Mesenteric fat pad (tissue), 1 donor: ENCODE data around the gene C5. TPM values are rescaled to one million over a fixed set of nuclear protein-coding genes. Genes with fewer than 3 reads are reported as not detected.
"Not testable (repeated sequence)": the region's sequence is repeated elsewhere in the genome, so short reads cannot be mapped to it uniquely, and the experiment has no call there.

Source experiments
- DNase-seq: peaks from one replicate; pipeline ENCODE4 v3.0.0-alpha.2; 2020; ENCODE audit warnings: low spot score
- total RNA-seq: library from RNA; stranded (reverse); fragmentation: NEBNext Ultra II Directional; extraction: Animal tissue kit (Norgen Biotek cat#: 25700); gene quantifications from one replicate; pipeline ENCODE4 v1.2.1, GENCODE V29; 2021
- donor health status: DM: yes; HTN: yes; CAD: no.

C5 gene
- total RNA-seq, 1 donor from 2014 or later = 2.1 TPM

DNA sequence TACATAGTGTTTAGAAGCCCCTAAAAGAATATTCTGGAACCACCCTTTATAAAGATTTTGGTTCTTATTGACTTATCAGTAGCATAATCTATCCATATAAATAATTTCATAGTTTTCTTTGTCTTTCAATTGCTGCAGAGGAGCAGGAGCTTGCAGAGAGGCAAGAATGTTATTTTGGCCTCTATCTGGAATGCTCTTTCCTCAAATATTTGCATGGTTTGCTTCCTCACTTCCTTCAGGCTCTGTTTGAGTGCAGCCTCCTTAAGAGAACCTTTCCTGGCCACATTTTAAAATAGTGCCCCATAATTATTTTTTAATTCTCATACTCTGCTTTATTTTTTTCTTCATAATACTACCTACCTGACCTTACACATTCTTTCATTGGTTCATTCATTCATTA, 1.5 kb downstream of the C5 start:
- no peak for DNase-seq

DNA sequence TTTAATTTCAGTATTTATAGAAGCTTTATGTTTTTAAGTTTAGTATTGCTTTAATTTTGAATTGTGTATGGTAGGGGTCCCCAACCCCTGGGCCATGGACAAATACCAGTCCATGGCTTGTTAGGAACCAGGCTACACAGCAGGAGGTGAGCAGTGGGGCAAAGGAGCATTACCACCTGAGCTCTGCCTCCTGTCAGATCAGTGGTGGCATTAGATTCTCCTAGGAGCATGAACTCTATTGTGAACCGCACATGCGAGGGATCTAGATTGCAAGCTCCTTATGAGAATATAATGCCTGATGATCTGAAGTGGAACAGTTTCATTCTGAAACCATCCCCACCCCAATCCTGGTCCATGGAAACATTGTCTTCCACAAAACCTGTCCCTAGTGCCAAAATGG, 1.9 kb downstream of the C5 start:
- no peak for DNase-seq

DNA sequence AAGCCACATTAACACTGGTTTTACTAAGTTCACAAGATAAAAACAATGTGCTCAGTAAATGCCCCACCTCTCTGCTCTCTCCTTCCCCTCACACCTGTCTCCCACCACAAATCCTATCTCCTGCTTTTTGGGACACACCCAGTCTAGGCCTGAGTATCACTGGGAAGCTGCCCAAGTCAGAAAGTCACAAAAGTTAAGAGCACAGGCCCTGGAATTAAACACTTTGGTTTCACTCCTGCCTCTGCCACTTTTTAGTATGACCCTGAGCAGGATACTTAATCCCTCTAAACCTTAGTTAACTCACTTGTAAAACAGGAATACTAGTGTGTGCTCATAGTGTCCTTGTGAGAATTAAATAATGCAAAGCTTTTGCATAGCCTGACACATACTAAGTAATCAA, 11.3 kb downstream of the C5 start:
- DNase-seq = no peak

DNA sequence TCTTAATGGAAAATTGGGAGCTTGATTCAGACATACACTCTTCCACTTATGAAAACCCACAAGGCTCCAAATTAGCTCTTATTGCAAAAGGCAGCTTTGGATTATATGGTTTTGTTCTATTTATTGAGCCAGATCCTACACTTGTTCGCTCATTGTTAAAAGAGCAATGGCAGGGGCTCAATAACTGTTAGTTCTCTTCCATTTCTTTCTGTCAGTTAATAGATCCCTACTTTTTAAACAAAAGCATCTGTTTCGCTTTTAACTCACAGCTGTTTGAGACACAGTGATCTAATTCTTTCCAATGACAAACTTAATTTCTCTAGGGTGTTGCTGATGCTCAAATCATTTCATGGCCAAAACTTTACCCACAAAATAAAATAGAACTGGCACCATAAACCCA, 11.7 kb downstream of the C5 start:
- DNase-seq = no peak

DNA sequence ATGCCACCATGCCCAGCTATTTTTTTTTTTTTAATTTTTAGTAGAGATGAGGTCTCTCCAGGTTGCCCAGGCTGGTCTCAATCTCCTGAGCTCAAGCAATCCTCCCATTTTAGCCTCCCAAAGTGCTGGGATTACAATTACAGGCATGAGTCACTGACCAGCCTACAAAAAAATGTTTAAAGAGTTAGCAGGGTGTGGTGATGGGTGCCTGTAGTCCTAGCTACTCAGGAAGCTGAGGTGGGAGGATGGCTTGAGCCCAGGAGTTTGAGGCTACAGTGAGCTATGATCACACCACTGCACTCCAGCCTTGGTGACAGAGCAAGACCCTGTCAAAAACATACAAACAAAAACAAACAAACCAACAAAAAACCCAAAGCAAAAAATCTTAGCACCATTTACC, 14.4 kb downstream of the C5 start:
- not testable (repeated sequence) for DNase-seq

DNA sequence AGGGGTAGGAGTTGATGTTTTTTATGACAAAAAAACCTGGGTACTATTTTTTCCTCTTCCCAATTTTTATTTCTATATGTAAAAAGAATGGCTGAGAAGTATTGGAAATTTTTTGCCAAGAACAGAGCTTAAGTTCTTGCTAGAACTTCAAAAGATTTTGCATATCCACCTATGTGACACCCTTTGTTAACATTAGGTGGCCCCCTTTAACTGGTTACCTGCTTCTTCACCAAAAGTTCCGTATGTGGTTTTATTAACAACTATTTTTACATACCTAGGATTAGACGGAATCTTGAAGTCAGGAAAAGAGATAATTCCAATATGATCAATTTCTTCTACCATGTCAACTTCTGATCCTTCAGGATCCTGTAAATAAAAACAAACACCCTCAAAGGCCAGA, 15.5 kb downstream of the C5 start:
- no peak for DNase-seq

DNA sequence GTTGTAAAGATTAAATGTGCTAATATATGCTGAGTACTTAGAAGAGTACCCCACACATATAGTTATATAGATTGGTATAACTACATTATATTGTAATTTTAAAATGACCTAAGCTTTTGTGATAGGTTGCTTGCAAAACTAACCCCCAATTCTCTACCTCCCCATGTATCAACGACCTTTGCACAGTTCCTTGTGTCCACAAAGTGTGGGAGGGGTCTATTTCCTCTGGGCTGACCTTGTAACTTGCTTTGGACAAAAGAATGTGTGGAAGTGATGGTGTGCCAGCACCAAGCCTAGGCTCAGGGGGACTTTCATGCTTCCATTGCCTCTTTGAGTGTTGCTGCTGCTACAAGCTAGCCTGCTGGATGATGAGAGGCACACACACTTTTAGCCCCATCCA, 20.6 kb downstream of the C5 start:
- DNase-seq = no peak

DNA sequence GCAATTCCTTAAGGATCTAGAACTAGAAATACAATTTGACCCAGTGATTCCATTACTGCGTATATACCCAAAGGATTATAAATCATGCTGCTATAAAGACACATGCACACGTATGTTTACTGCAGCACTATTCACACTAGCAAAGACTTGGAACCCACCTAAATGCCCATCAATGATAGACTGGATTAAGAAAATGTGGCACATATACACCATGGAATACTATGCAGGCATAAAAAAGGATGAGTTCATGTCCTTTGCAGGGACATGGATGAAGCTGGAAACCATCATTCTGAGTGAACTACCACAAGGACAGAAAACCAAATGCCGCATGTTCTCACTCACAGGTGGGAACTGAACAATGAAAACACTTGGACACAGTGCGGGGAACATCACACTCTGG, 21.8 kb downstream of the C5 start:
- DNase-seq = not testable (repeated sequence)

DNA sequence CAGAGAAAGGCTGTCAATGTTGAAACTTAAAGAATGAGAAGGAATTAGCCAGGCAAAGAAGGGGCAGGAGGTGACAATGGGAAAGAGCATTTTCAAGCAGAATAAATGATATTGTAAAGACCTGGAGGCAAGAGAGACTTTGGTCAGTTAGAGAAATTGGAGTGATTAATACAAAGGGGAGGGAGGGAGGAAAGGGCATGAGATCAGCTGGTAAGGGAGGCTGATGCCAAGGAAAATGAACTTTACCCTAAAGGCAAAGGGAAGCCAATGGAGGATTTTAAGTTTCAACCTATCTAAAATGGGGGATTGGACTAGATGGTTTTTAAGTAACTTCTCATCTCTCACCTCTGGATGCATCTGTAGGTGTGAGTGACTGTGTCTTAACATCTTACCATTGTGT, 23.3 kb downstream of the C5 start:
- no peak for DNase-seq

DNA sequence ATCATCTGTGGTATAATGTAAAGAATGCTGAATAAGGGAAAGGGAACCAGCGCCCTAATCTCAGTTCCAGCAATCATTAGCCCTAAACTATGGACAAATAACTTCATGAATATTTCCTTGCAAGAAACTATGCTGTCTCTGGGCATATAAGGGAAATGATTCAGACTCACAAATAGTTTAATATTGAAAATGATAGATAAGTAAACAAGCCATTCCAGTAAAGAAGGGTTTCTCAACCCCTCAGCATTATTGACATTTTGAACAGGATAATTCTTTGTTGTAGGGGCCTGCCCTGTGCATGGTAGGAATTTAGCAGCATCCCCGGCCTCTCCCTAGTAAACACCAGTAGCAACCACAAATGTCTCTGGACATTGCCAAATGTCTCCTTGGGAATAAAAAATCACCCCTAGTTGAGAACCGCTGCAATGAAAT, 23.8 kb downstream of the C5 start:
- no peak for DNase-seq

DNA sequence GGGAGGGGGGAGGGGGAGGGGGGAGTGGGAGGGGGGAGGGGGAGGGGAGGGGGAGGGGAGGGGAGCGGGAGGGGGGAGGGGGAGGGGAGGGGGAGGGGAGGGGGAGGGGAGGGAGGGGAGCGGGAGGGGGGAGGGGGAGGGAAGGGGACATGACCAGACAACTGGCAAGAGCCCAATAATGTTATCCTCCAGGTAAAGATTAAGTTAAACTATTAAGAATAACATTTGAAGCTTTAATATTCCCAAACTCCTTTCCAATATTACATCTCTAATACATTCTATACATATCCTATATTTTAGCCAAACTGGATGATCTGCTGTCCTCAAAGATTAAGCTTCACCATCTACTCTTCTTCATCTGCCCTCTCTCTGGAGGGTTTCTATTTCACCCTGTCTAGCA, 25.8 kb downstream of the C5 start:
- no peak for DNase-seq

DNA sequence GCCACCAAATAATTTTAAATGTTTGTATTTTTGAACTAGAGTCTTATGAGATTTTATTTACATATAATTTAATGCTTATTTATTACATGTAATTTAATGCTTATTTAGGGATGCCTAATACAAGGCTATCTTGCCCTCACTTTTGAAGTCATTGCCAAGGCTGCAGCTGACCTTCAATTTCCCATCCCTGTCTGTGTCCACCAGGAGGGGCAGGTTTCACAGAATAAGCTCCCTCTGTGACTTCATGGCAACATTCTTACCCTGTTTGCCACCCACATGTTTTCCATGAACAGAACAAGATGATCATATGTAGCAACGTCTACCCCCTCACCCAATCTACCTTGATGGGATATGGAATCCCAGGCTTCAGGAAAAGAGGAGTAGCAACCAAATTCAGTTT, 27.0 kb downstream of the C5 start:
- DNase-seq = no peak

DNA sequence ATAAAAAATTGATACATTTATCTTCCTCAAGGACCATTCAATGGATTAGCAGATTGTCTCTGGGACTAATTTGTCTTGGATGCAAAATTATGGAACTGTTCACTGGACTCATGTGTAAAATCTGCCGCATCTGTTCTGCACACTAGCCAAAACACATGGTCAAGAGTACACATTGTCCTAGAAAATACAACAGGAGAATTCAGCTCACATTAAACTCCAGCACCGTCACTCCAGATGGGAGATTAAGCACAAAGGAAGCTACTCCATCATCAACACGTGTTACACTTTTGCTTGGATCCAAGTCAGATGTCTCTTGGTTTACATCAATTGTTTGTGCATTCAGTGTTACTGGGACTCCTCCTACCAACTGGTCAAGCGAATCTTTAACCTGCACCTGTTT, 28.8 kb downstream of the C5 start:
- no peak for DNase-seq

DNA sequence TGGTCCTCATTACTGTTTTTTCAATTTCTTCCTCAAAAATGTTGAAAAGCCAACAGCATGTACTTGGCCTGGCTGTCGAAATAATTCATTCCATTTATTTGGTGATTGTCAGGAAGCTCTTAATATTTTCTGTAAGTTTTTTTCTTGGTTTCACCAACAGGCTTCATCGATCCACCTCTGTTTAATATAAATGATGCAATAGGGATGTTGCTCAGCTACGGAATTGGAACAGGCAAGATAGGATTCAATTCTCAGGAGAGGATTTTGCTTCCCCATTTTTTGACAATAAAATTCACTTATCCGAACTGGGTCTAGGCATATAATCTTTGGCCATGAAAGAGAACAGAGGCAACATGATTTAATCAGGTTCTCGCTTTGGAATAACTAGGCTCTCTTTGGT, 30.8 kb downstream of the C5 start:
- DNase-seq = no peak

DNA sequence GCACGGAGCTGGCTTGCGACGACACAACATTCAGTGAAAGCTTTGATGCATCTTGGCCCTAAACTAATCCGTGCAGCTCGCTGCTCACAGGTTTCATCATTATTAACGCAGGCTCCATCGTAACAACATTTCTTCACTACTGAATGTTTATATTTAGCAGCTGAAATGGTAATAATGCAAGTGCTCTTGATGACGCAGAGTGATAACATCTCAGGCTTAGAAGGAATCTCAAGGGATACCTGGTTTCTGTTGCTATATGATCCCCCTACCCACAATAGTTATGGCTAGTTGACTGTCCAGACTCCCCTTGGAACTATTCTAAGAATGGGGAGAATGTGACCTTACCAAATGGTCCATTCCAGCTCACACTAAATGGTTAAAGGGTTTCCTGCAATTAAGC, 36.2 kb downstream of the C5 start:
- DNase-seq = no peak

DNA sequence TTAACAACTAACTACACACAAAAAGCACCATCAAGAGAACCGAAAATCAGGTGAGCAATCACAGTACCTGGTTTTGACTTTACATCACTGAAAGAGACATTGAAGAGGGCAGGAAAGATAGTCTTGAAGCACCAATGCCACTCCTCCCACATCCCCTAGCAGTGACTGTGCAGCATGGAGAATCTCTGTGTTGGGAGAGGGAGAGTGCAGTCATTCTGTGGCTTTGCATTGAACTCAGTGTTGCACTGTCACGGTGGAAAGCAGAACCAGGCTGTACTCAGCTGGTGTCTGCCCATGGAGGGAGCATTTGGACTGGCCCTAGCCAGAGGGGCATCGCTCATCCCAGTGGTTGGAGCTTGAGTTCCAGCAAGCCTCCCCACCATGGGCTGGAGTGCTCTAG, 40.4 kb downstream of the C5 start:
- no peak for DNase-seq

DNA sequence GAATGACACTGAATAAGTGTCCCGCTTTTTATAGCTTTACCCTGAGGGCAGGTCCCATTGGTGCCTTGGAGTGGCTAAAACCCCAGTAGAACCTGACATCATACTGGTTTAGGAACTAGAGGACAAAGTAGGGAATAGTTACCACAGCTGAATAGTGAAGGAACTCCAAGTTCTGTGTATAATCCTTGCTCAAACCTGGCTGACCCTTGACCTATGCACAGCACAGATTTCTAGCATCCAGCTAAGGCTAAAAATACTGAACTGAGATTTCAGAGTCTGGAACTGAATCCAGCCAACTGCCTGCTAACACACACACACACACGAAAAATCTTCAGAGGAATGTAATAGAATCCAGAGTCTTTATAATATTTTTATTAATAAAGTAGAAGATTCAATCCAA, 50.8 kb downstream of the C5 start:
- DNase-seq = no peak

DNA sequence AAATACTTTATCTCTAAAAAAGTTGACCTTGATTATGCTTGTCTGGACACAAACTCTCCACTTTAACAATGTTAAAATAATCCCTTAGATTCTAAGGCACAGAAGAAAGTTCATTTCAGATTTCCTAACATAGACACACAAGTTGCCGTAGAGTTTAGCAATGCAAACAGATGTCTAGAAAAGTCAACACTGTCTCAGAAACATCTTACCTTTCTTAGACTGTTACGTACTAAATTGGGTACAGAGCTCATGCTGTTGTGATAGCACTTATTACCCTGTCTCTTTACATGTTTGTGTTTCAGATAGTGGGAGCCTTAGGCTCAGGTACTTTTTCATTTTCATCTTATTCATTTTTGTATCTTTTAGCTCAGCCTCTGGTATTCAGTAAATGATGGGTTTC, 52.0 kb downstream of the C5 start:
- DNase-seq = no peak

DNA sequence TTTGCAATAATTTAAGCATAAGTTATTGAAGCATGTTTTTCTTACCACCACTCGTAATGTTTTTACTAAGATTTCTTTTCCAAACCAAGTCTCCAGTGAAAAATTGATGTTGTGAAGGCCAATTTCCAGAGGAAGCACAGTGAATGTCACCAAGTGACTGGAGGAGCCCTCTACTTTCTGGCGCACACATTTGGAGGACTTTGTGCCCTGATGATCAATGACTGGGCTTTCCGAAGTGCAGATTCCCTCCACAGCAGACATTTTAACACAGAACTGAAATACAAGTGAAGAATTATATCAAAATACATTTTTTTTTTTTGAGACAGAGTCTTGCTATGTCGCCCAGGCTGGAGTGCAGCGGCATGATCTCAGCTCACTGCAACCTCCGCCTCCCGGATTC, 52.6 kb downstream of the C5 start:
- DNase-seq = no peak

DNA sequence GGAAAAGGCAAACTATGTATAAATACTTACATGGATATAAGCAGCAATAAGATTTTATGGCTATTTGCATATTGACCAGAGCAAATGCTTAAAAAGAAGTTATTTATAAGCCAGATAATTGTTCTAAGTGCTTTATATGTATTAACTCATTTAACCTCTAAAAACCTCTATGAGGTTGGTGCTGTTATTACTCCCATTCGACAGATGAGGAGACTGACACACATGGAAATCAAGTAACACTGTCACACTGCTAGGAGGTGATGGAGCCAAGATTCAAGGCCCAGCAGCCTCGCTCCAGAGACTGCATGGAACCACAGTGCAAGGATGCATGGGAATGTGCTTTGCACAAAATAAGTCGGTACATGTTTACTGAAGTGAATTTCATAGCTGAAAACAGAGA, 53.7 kb downstream of the C5 start:
- DNase-seq = no peak

DNA sequence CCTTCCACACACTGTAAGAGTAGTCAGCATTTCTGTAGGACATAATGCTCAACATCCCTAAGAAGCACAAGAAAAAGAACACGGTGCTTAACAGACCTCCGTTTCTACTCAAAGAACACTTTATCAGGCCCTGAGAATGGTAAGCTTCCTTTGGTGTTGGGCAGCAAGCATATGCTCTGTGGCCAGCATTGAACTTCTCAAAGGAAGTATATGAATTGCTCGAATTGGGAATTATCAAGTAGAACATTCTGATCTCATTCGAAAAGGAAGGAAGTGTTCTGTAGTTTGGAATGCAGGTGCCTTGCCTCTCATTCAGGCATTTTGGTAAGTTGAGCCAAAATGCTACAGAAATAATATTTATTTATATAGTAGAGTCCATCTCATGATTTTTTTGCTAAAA, 61.0 kb downstream of the C5 start:
- DNase-seq = no peak

DNA sequence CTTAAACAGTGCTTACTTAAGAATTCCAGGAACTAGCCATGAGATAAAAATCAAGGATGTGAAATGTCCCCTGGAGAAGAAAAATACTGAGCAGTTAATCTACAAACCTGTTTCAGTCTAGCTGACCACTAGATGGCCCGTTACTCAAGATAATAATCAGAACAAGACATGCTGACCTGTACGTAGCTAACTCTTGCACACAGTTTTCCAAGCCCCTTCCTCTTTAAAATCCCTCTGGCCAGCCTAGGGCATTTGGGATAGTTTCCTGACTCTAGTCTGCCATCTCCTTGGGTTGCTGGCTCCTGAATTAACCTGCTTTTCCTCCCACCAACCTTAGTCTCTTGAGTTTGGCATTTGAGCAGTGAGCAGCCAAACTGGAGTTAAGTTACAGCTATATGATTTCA, 64.3 kb downstream of the C5 start:
- no peak for DNase-seq

DNA sequence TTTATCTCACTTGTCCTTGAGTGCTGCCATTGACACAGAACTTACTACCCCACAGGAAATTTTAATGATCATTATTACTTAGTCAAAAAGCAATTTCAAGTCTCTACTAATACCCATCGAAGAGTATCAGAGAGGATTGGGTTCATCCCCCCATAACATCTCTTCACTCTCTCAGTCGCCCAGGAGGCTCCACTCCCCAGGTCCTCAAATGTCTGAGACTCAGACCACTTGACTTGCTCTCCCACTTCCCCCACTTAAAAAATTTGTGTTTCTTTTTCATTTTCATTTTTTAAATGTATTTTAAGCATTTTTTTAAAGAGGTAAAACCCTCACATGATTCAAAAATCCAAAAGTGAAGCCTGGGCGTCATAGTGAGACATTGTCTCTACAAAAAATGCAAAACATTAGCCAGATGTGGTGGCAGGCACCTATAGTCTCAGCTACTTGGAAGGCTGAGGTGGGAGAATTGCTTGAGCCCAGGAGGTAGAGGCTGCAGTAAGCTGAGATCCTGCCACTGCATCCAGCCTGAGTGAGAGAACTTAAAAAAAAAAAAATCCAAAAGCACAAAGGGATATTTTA, 66.7 kb downstream of the C5 start:
- DNase-seq = no peak

DNA sequence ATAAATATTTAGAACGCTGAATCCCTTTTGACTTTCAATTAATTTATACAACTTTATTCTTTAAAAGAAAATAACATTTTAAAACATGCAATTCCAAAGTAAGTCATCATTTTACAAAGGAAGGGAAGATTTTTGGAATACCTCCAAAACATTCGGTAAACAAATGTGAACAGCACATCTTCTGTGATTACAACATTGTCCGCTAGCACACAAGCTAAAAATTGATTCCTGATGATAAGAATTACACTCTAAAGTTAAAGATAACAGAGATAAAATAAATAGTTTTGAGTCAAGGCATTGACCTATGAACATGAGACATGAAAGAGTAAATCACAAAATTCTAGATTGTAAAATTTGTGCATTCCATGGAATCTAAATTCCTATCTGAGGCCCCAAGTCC, 67.2 kb downstream of the C5 start:
- no peak for DNase-seq
